T-helper 2 cell treated with Interferon-gamma antibody and Interleukin-4, amounts not matched to agents 100 ng/mL and 5 ng/mL, for 36 hours (primary cell): ENCODE results near the gene LRP11. TPM values are rescaled to one million over a fixed set of nuclear protein-coding genes. Genes with fewer than 3 reads are reported as not detected.
"Not testable (repeated sequence)": the region's sequence is repeated elsewhere in the genome, so short reads cannot be mapped to it uniquely, and the experiment has no call there.

ENCODE experiments used
- intact Hi-C: fragments of 100-400 bp; cut with micrococcal nuclease; formaldehyde crosslinking; loops from one replicate; pipeline ENCODE4 v1.15.1; 2023
- total RNA-seq: library from RNA; stranded (reverse); gene quantifications from 2 replicates; pipeline ENCODE4 v1.2.3, GENCODE V29; 2022

LRP11 gene, protein sequence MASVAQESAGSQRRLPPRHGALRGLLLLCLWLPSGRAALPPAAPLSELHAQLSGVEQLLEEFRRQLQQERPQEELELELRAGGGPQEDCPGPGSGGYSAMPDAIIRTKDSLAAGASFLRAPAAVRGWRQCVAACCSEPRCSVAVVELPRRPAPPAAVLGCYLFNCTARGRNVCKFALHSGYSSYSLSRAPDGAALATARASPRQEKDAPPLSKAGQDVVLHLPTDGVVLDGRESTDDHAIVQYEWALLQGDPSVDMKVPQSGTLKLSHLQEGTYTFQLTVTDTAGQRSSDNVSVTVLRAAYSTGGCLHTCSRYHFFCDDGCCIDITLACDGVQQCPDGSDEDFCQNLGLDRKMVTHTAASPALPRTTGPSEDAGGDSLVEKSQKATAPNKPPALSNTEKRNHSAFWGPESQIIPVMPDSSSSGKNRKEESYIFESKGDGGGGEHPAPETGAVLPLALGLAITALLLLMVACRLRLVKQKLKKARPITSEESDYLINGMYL
- total RNA-seq = 2.9 and 3.4 TPM in 2 replicates

DNA sequence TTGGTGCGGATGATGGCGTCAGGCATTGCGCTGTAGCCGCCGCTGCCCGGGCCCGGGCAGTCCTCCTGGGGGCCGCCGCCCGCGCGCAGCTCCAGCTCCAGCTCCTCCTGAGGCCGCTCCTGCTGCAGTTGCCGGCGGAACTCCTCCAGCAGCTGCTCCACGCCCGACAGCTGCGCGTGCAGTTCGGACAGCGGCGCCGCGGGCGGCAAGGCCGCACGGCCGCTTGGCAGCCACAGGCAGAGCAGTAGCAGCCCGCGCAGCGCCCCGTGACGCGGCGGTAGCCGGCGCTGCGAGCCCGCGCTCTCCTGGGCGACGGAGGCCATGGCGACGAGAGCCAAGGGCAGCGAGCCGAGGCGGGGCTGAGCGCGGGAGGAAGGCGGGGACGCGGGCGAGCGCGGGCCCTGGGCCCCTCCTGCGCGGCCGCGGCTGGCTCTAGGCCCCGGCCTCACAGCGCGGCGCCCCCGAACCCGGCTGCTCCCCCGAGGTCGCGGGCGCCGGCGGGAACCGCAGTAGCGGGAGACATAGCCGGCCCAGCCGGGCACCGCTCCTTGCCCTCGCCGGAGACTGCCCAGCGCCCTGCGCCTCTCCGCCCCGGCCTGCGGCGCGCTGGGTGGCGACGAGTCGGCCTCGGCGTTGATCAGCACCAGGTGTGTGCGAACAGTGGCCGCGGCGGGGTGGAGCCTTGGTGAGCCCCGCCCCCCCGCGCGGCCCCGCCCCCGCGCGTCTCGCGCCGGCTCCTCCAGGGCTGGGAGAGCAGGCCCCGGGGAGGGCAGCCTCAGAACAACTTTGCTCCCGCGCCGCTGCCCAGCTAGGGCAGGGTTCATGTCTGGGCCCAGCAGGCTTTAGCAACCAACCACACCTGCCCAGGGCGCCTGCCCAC is at the start of gene LRP11:
LRP11 (minus strand) TSS at position 662 of the 880 bp plus-strand sequence; CDS start at position 323, 339 bp downstream.
- intact Hi-C loops = loop anchor here (1.0 to 2.0 kb wide), 6 partner anchors 29 to 317 kb away; partner anchors contain the start of genes GINM1, LATS1, NUP43 and PPIL4

DNA sequence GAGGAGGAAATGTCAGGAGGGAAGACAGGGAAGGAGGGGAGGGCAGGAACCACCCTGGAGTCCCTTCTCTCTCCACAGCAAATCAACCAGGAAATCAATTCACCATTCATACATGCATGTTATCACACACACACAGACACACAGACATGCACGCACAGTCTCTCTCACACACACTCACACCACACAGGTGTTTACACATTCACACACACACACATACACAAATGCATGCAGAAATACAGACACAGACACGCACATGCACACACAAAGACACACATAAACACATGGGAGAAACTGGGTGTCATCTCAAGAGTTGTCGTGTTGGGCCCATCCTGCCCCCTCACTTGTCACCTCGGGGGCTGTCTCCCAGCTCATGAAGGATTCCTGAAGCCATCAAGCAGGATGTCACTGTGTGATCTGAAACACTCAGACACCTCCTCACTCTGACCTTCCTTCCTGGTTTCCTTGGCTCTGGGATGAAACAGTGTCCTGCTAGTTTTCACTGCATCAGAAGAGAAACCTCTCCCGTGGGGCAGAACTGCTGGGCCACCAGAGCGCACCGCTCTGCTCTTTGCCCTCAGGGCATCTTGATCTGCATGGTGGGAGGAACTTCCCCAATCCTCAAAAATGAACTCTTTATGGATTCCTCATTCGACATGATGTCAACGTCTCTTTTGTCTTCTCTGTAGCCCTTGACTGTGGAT is 49.5 kb upstream of the LRP11 start:
- intact Hi-C loops = no loop called here

DNA sequence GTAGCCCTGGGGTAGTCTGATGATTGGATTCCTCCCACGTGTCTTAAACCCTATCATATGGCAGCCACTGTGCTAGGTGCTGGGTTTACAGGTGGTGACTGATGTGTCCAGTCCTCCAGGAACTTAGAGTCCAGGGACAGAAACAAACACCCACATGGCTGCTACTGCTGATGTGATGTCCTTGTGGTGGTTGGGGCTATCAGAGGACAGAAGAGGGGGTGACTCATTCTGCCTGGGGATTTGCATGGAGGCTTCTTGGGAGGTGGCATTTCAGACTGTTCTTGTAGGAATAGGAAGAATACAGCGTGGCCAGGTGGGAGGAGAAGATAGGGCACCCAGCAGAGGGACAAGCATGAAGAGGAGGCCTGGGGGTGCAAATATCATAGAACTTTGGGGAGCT is 48.9 kb upstream of the LRP11 start:
- intact Hi-C loops = no loop called here

DNA sequence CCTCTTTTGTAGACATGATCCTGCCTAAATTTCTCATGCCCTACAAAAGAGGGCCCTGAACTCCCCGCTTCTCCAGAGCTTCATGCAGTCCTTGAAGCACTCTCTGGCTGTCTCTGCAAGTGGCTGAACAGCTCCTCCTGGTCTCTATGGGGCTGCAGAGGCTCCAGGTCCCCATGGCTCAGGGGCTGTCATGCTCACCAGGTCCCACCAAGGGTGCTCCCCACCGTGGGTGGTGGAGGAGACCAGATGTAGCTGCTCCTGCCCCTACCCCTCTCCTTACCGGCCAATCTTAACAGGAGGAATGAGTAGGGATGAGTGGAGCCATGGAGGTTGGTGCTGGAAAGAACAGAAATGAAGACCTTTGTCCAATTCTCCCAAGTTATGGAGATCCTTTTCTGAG is 48.5 kb upstream of the LRP11 start:
- intact Hi-C loops = not testable (repeated sequence)

DNA sequence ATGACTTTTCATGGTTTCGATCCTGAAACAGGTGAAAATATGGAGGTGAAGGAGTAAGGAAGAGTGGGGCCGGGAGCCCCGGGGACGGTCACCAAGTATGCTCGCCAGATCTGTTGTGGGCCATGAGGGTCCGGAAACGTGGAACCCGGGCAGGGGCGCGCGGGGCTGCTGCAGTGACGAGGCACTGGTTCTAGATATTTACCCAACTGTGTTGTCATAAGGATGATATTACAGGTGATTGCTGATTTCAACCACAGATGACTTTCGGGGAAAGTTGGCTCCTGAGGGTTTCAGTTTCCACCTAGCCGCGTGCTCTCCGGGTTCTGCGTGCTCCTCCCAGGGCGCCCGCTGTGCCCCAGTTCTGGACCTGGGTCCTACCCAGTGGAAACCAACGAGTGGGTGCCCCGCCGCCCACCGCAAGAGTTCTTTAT is 46.6 kb upstream of the LRP11 start:
- intact Hi-C loops = no loop called here

DNA sequence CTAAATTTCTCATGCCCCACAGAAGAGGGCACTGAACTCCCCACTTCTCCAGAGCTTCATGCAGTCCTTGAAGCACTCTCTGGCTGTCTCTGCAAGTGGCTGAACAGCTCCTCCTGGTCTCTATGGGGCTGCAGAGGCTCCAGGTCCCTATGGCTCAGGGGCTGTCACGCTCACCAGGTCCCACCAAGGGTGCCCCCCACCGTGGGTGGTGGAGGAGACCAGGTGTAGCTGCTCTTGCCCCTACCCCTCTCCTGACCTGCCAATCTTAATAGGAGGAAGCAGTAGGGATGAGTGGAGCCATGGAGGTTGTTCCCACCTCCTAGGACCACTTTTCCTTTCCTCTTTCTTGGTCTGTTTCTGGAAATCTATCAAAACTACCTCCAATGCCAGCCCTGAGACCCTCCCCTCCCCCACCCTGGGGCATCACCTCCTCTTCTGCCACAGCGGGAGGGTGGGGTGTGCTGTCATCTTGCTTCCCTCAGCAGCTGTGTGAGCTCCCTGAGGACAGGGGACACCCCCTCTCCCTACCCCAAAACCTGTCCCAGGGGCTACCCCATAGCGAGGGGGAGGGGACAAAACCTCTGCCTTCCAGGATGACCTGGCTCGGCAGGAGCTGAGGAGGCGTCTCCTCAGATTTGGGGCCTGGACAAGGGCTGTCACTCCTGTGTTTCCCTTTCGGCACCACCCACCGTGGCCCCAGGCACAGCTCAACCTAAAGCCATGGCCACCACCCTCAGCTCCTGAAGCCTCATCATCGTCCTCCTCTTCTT is 45.7 kb upstream of the LRP11 start:
- intact Hi-C loops = no loop called here

DNA sequence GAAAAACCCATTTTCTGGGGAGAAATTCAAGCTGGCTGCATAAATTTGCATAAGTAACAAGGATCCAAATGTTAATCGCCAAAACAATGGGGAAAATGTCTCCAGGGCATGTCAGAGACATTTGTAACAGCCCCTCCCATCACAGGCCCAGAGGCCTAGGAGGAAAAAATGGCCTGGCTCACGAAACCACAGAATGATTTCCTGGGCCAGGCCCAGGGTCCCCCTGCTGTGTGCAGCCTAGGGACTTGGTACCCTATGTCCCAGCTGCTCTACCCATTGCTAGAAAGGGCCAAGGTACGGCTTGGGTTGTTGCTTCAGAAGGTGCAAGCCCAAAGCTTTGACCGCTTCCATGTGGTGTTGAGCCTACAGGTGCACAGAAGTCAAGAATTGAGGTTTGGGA is 44.3 kb upstream of the LRP11 start:
- intact Hi-C loops = not testable (repeated sequence)

DNA sequence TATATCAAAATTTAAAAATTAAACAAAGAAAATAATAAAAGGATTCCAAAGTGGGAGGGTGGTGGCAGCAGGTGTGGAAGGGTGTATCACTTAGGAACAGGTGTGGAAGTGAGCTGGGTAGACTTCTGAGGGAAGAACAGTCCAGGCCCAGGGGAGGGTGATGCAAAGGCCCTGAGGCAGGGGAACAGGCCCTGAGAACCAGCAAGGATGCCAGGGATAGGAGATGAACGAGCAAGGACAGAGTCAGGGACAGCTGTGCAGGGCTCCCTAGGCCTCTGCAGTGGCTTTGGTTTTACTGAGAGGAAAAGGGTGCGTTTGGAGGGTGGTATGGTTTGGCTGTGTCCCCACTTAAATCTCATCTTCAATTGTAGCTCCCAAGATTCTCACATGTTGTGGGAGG is 43.2 kb upstream of the LRP11 start:
- intact Hi-C loops = no loop called here

DNA sequence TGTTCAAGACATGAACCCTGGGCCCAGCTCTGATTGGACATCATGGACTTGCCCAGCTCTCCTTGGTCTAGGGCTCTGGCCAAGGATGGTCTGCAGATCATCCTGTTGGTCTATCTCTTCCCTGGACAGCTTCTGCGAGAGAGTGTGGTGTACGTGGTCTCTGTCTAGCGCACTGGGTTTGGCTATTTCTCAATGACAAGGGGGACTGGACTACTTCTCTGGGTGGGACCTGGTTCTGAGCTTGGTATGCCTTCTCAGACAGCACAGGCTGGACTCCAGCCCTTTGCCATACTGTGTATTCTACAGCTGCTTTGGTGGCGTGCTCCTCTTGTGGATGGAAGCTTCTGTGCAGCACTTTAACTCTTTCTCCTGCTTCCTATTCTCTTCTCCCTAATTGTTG is 42.2 kb upstream of the LRP11 start:
- intact Hi-C loops = no loop called here

DNA sequence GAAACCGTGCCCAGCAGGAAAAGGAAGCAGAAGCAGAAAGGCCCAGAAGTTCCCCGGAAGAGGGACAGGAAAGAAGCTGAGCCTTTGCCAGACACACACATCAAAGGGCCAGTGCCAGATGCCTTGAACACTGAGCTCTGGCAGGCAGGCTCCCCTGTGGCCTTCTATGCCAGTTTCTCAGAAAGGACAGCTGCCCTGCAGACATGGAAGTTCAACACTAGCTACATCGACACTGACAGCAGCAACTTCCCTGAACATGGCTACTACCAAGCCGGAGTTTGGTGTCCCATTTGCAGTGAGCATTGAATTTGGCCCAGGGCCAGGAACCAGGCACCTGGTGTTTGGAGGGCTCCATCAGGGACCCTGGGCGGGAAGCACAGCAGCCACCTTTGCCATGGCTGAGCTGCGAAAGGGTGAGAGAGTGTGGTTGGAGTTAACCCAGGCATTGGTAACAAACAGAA is 41.8 kb upstream of the LRP11 start:
- intact Hi-C loops = no loop called here

DNA sequence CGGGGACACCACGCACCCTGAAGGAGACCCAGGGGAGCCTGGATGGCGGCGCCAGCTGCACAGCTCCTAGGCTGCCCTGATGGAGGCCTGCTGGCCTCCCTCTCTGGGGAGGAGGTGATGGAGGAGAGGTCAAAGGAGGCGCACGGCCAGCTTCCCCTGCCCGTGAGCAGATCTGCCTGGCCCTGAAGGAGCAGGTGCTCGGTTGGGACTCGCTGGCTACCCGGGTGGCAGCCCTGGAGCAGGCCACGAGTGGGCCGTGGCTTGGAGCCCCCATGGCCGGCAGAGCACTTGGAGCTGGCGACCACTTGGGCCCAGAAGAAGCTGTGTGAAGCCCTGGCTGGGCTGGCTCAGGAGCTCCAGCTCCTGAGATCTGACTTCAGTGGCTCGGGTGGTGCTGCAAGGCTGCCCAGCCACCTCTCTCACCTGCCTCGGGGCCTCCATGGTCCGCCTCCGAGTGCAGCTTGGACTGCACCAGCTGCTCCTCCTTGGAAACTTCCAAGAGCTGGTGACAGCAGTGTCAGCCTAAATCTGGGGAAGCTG is 41.3 kb upstream of the LRP11 start:
- intact Hi-C loops = no loop called here

DNA sequence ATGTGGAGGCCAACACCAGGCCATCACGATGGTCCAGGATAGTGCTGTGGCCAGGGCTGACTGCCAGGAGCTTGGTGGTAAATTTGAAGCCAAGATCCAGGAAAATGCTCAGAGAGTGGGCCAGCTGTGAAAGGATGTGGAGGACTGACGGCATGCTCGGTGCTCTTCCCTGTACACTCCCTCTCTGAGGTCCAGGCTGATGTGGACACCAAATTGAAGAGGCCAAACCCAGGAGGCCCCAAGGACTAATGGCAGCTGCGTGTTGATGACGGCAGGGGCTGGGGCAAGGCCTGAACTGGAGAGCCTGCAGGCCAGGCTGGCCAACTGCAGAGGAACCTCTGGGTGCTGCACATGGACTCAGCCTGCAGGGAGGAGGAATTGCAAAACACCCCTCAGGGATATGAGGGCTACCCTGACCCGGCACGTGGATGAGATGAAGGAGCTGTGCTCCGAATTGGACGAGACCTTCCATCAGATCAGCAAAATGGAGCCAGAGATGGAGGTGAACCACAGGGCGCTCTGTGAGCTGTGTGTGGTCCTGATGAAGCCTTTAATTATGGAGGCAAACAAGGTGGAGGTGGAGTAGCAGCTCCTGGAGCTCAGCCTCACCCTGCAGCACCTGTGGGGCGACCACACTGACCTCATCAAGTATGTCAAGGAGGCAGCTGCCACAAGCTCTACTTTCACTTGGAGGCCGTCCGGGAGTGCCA is 40.7 kb upstream of the LRP11 start:
- intact Hi-C loops = no loop called here

DNA sequence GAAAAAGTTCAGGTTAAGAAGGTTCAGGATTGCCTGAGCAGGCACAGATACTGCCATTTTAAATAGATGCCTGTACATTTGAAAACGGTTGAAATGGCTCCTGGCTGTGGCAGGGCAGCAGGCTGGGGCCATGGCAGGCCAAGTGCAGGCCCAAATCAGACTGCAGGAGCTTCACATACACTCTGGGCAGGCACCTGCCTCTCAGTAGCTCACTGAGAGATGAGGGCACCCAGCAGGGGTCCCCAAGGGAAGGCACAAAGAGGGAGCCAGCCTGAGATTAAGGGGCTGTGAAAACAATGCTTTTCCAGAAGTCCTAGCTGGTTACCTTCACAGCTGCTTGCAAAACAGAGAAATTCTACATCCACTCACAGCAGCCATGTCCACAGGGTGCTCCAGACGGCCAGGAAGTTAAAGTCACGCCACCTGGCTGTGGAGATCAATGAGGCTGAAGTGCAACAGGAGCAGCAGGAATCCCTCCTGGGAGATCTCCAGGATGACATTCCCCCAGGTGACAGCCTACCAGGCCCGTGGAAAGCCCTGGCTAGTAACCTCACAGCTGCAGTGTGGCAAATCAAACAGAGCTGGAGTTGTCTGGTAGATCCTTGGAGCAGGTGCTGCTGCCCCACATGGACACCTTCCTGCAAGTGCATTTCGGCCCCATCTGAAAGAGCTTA is 39.9 kb upstream of the LRP11 start:
- intact Hi-C loops = no loop called here

DNA sequence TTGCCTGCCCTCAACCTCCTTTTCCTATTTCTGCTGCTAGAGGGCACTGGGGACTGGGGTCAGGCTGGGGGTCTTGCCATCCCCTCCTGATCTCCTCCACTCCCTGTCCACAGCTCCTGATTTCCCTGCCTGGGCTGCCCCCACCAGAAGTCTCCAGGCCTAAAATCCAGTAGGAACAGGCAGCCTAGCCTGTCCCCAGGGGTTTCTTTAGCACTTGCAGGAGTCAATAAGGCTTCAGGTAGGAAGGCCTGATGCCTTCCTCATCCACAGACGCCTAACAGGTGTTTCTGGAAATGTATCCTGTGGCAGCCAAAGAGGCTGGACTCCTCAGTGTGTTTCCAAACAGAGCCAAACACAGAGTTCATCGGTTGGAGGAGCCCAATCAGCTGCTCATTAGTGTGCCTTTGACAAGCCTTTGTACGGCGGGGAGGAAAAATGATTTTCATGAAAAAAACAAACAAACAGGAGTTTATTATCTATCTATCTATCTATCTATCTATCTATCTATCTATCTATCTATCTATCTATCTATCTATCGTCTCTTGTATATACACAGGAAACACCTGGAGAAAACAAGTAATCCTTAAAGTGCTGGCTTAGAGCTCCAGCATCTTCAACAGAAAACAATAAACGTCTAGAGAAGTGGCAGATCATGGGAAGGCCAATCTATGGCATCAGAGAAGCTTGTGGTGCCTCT is 37.4 kb upstream of the LRP11 start:
- intact Hi-C loops = no loop called here

DNA sequence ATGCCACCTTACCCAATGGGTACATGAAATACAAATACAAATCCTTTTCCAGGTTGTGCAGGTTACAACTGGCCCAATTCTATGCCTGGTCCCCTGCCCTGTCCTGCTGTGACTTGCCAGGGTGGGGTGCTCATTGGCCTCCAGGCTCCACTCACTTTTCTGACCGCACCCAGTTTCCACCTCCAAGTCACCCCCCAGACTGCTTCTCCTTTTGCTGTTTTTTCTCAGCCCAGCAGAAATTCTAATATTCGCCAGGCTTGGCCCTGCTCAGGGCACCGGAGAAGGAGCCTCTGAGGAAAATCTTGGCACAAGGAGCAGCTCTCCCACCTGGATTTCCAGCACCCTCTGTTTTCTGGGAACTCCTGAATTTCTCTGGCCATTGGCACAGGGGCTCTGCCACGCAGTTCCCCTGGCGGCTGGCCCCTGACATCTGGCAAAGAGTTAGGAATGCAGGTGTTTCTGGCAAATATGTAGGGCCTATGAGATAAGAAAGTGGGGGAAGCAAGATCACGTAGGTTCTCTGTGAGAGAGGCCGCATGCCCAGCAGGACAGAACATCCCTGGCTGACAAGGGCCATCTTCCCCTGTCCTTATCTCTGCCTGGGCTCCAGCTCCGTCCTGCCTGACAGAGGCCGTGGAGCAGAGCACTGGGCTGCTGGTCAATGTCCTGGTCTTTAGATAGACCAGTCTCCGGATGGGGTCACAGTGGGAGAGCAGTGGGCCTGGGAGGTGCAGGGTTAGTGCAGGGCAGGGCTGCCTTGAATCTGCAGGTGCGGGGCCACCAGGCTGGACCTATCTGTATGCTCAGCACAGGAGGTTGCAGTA is 36.7 kb upstream of the LRP11 start:
- intact Hi-C loops = no loop called here

DNA sequence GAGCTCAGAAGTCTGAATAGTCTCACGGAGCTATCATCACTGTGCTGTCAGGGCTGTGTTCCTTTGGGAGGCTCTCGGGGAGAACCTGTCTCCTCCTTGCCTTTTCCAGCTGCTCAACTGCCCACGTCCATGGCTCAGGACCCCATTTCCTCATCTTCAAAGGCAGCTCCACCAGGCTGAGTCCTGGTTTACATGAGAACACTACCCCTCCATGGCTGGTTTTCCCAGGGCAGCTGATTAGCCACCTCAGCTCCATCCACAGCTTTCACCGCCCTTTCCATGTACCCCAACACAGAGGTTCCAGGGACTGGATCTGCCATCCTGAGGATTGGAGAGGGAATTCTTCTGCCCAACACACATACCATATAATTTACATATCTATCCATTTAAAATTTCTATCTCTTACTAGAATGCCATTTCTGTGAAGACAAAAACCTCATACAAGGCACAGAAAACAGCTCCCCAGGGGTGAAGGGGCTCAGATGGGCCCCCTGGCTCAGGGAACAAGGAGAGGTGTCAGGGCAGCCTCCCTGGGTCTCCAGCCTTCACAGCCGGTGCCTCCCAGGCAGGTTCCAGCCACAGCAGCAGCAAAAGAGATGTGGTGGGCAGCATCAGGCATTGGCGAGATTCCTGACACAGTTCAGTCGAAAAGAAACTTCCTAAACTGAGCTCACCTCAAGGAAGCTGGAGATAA is 35.9 kb upstream of the LRP11 start:
- intact Hi-C loops = no loop called here

DNA sequence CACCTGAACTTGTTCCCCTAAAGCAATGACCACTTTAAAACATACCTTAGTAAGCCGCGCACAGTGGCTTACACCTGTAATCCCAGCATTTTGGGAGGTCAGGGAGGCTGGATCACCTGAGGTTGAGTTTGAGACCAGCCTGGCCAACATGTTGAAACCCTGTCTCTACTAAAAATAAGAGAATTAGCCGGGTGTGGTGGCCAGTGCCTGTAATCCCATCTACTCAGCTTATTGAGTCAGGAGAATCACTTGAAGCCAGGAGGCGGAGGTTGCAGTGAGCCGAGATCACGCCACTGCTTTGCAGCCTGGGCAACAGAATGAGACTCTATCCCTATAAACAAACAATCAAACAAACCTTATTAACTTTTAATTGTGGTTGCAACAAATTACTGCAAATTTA is 35.3 kb upstream of the LRP11 start:
- intact Hi-C loops = no loop called here
